GM03348 (cell line): ENCODE data around the gene TMEM123.
A peak's percentile ranks its signal among the peaks of the same experiment; 100 is the strongest.

Source experiments
- DNase-seq: peaks from one replicate; pipeline ENCODE4 v3.0.0; 2012; ENCODE audit warnings: low spot score

The TMEM123 gene

GRCh38 chr11:102452461-102453301, at the start of gene TMEM123:
TSS of gene TMEM123 (minus strand) at chr11:102452765. CDS start at chr11:102452623, 142 bp downstream.
- peak; percentile 93 for DNase-seq

GRCh38 chr11:102500829-102501228, 48.3 kb upstream of the TMEM123 start:
- no peak for DNase-seq

- no peak for DNase-seq
Observed at GRCh38 chr11:102499931-102500330, 47.4 kb upstream of the TMEM123 start.

GRCh38 chr11:102499151-102499550, 46.6 kb upstream of the TMEM123 start:
- no peak for DNase-seq

- peak; percentile 46 for DNase-seq
Observed at GRCh38 chr11:102497061-102497460, 44.5 kb upstream of the TMEM123 start.

- DNase-seq, result peak; percentile 75
Observed at GRCh38 chr11:102495161-102496042, 42.8 kb upstream of the TMEM123 start.

GRCh38 chr11:102494216-102494615, 41.7 kb upstream of the TMEM123 start:
- DNase-seq, result peak; percentile 23

GRCh38 chr11:102493524-102493923, 41.0 kb upstream of the TMEM123 start:
- no peak for DNase-seq

GRCh38 chr11:102491969-102492368, 39.4 kb upstream of the TMEM123 start:
- DNase-seq, result no peak

GRCh38 chr11:102489186-102490145, 36.9 kb upstream of the TMEM123 start:
- no peak for DNase-seq

GRCh38 chr11:102488208-102488607, 35.6 kb upstream of the TMEM123 start:
- DNase-seq, result no peak

- no peak for DNase-seq
Observed at GRCh38 chr11:102487214-102487613, 34.6 kb upstream of the TMEM123 start.

- no peak for DNase-seq
Observed at GRCh38 chr11:102486584-102486983, 34.0 kb upstream of the TMEM123 start.

- no peak for DNase-seq
Observed at GRCh38 chr11:102485095-102485722, 32.6 kb upstream of the TMEM123 start.

GRCh38 chr11:102482433-102482832, 29.9 kb upstream of the TMEM123 start:
- DNase-seq, result no peak

- no peak for DNase-seq
Observed at GRCh38 chr11:102479733-102480132, 27.2 kb upstream of the TMEM123 start.

GRCh38 chr11:102478673-102479299, 26.2 kb upstream of the TMEM123 start:
- DNase-seq, result no peak

- DNase-seq, result no peak
Observed at GRCh38 chr11:102476812-102477211, 24.2 kb upstream of the TMEM123 start.

- DNase-seq, result no peak
Observed at GRCh38 chr11:102476069-102476468, 23.5 kb upstream of the TMEM123 start.

GRCh38 chr11:102473543-102473942, 21.0 kb upstream of the TMEM123 start:
- no peak for DNase-seq

GRCh38 chr11:102472127-102472526, 19.6 kb upstream of the TMEM123 start:
- no peak for DNase-seq
